Measurements from ENCODE around the gene MYOD1.

Gene MYOD1

DNA sequence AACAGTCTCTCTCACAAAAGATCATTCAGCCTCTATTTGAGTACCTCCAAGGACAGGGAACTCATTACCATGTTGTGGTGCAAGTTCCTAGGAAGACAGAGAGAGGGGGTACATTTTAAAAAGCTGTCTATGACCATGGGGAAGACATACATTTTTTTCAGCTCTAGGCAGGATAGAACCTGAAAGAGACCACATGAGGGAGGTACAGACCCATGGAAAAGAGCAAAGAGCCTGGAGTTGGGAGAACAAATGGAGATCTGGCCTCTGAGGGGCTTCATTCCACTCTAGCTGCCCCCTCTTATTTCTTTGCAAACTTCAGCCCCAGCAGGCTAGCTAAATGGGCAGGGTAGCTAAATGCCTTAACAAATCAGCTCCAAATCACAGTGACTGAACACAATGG is 51.5 kb downstream of the MYOD1 start:
- H3K4me3 ChIP-seq (ENCODE audit: low read length) = no peak overlapping the region
- peak; percentile 17 for DNase-seq (ENCODE audit: low read depth)
- TF ChIP-seq CTCF (IDR thresholded peaks at IDR 0.05; ENCODE audit: insufficient read depth, low read depth, low read length, missing control alignments) = peak; percentile 55

DNA sequence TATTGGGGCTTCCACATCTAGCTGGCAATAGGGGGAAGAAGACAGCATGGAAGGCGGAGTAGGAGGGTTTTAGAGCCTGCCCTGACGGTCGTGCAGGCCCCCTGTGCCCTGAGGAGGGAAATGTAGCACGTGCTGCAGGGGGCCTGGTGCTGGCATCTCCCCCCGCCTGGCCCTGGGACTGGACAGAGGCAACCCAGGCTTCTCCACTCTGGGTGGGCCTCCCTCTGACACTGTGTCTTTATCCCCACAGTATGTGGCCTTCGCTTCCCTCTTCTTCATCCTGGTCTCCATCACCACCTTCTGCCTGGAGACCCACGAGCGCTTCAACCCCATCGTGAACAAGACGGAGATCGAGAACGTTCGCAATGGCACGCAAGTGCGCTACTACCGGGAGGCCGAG is 52.0 kb downstream of the MYOD1 start:
- no peak overlapping the region for H3K4me3 ChIP-seq (ENCODE audit: low read length)
- DNase-seq (ENCODE audit: low read depth) = no peak
- no peak for TF ChIP-seq CTCF (IDR thresholded peaks at IDR 0.05; ENCODE audit: insufficient read depth, low read depth, low read length, missing control alignments)

Measured in epithelial cell of esophagus (primary cell).